ENCODE results near the gene CEMIP2.

DNA sequence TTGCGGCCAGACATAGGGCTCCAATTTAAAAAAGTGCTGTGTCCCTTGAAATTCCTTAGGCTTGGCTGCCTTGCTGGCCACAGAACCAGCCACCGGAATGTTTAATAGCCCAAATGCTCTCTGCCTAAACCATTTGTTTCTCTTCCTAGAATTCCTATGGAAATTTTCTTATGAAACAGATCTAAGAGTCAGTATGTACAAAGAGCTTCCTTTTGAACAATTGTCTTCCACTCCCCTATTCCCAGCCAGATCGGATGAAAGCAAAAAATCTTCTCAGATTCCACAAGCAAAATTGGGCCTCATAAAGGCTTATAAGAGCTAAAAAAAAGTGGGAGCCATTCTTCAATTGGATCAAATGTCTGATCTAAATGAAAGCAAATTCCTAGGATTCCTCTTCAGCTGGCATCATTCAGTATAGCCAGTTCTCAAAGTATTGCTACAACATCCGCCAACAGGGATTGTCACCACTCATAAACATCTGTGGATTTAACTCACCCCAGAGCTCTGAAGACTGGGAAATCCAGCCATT, 104.3 kb downstream of the CEMIP2 start:
- TF ChIP-seq POLR2AphosphoS5 (IDR thresholded peaks at IDR 0.05) = no peak
- TF ChIP-seq, protein P1, sequence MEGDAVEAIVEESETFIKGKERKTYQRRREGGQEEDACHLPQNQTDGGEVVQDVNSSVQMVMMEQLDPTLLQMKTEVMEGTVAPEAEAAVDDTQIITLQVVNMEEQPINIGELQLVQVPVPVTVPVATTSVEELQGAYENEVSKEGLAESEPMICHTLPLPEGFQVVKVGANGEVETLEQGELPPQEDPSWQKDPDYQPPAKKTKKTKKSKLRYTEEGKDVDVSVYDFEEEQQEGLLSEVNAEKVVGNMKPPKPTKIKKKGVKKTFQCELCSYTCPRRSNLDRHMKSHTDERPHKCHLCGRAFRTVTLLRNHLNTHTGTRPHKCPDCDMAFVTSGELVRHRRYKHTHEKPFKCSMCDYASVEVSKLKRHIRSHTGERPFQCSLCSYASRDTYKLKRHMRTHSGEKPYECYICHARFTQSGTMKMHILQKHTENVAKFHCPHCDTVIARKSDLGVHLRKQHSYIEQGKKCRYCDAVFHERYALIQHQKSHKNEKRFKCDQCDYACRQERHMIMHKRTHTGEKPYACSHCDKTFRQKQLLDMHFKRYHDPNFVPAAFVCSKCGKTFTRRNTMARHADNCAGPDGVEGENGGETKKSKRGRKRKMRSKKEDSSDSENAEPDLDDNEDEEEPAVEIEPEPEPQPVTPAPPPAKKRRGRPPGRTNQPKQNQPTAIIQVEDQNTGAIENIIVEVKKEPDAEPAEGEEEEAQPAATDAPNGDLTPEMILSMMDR (IDR thresholded peaks at IDR 0.05) = no peak

All from prostate gland (tissue), 2 donors.